HG03139 (cell line): ENCODE data around the gene PAPPA.

Source experiments
- ATAC-seq: cut with Tn5 transposase; IDR thresholded peaks from one replicate; pipeline ENCODE4 v1.9.1; 2021; ENCODE audit not compliant: unreplicated experiment

PAPPA gene

DNA sequence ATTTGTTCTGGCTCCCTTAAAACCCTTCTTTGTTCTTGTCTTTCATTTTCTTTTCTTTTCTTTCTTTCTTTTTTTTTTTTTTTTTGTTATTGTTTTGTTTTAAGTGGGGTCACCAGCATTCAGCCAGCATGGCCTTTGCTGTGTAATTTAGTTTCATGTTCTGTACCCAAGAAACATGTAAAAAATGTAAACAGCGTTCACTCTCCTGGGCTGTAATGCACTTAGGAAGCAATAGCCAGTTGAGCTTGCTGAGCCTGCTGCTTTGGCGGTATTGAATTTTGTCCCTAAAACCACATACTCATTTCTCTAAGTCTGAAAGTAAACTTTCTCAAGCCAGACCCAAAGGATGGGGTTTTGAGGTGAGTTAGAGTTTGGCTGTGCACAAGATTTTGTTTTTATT is 158.6 kb downstream of the PAPPA start:
- ATAC-seq, result no peak

- no peak for ATAC-seq
Measured at GRCh38 chr9:116313638-116314037, 160.0 kb downstream of the PAPPA start.

GRCh38 chr9:116316246-116316645 is 162.7 kb downstream of the PAPPA start:
- ATAC-seq, result no peak

DNA sequence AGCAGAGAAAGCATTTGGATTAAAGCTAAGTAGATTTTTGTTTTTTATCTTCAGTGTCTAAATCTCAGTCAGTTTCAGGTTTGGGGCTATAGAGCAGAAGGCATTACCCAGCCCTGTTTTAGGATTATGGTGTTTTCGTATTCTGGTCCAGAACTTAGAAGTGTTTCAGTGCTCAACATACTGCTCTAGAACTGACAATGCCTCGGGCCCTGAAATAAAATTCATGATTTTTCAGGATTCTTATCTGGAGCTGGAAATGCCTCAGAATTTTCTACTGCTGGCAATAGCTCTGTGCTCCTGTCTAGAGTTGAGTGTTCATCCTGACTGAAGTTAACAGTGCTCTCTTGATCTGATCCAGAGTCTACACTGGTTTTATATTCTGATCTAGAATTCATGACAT is 163.9 kb downstream of the PAPPA start:
- ATAC-seq, result no peak

DNA sequence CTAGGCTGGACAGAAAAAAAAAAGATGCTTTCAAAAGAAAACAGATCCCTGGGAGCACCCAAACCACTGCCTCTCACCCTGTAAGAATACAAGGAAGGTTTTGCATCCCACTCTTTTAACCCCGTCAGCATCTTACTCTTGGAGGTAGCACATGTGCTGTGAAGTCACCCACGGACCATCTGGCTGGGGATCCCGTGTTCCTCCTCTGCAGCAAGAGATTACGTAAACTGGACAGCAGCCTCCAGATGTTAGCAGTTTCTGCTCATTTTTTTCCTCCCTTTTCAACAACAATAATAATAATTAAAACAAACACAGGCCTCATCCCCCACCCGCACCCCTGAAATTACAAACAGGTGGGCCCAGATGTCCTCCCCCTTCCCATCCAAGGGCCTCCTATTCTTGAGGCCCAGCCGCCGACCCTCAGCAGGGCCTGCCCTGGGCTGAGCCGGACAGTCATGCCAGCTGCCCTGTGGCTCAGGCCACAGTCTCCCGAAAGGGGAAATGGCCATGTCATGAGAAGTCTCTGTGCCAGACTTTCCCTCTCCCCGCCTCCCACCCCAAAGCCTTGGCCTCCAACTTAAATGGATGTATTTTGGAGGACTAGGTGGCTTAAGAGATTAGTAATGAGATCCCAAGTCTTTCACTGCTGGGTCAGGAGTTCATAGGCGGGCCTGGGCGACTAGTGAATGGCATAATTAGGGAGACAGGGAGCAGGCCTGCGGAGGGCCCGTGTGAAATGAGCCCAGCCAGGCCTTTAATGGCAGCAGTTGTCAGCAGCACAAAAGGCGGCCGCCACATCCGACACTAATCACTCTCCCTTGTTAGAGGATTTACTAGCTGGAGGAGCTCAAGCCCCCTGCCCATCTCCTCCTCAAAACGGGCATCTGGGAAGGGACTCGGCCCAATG is 165.1 kb downstream of the PAPPA start:
- ATAC-seq, result no peak

DNA sequence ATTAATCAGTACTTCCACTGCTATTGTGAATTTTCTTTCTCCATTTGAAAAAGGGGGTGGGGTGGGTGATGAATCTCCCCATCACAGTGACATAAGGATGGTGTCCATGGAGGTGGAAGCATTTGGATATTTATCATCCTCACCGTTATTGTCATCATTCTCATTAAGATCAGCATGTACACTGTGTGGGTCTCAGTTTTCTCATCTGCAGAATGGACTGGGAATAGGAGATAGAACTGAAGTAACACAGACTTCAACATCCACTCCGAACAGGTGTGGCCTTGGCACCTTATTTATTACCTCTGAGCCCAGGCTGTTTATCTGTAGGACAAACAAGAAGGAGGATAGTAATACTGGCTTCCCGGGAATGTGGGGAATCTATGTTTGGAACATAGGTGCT is 165.9 kb downstream of the PAPPA start:
- no peak for ATAC-seq

DNA sequence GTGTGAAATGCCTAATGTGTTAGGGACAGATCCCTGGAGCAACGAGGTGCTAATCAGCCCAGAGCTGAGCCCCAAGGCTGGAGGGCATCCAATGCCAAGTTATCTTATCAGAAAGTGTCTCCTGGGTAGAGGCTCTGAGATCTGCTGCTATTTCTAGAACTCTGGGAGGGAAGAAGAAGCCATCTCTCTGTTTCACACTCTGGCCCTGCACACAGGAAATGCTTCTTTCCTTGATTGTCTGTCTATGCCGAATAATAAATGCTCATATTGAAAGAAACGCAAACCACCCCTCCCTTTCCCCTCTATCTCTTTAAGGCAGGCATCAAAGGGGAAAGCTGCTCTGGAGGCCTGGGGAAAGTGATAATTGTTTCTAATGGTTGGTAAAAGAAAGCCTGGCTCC is 166.7 kb downstream of the PAPPA start:
- no peak for ATAC-seq

GRCh38 chr9:116322521-116322920 is 168.9 kb downstream of the PAPPA start:
- ATAC-seq, result no peak

GRCh38 chr9:116323012-116323411 is 169.4 kb downstream of the PAPPA start:
- no peak for ATAC-seq

- ATAC-seq, result no peak
Measured at GRCh38 chr9:116323571-116323970, 170.0 kb downstream of the PAPPA start.

- ATAC-seq, result no peak
Measured at GRCh38 chr9:116325924-116326323, 172.3 kb downstream of the PAPPA start.

- ATAC-seq, result no peak
Measured at GRCh38 chr9:116327701-116328405, 174.3 kb downstream of the PAPPA start.

GRCh38 chr9:116329470-116329869 is 175.9 kb downstream of the PAPPA start:
- no peak for ATAC-seq

DNA sequence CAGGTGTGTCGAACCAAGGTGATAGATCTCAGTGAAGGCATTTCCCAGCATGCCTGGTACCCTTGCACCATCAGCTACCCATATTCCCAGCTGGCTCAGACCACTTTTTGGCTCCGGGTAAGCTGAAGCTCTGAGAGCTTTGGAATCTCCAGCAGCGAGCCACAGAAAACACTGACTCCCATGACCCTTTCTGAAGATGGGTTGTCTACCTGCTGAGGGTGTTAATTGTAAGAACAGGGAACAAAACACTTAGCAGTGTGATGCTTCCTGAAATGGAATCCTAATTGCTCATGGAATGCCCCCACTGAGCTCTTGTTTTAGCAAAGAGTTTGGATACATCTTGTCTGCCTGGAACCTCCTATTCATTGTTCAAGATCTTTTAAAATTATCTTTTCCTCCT is 177.7 kb downstream of the PAPPA start:
- no peak for ATAC-seq

DNA sequence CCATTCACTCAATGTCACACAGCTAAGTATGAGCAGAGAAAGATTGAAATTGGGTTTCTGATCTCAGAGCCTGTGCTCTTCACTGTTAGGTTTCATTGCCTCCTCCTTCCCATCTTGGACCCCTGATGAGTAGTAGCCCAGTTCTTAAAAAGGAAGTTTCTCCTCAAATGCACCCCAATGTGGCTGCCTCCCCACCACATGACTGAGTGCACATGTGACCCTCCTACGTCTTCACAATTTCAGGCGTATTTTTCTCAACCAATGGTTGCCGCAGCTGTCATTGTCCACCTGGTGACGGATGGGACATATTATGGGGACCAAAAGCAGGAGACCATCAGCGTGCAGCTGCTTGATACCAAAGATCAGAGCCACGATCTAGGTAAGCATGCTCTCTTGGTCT is 178.5 kb downstream of the PAPPA start:
- ATAC-seq, result no peak

- no peak for ATAC-seq
Measured at GRCh38 chr9:116333254-116333653, 179.7 kb downstream of the PAPPA start.

DNA sequence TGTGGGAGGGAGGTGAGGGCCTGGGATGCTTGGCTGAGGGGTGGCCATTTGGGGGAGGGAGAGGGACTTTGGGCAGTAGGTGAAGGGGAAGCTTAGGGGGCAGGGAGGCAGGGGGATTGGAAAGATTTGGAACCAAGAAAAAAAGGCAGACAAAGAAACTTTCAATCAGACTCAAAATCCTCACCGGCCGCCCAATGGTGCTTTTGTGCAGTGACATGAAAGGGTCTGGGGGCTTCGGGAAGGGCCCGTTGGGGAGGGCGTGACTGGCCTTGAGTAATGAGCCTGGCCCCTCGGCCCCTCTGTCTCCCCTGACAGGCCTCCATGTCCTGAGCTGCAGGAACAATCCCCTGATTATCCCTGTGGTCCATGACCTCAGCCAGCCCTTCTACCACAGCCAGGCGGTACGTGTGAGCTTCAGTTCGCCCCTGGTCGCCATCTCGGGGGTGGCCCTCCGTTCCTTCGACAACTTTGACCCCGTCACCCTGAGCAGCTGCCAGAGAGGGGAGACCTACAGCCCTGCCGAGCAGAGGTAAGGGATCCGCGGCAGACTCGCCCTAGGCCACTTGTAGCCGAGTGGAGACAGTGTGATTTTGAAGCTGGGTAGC is 181.1 kb downstream of the PAPPA start:
- ATAC-seq, result no peak

DNA sequence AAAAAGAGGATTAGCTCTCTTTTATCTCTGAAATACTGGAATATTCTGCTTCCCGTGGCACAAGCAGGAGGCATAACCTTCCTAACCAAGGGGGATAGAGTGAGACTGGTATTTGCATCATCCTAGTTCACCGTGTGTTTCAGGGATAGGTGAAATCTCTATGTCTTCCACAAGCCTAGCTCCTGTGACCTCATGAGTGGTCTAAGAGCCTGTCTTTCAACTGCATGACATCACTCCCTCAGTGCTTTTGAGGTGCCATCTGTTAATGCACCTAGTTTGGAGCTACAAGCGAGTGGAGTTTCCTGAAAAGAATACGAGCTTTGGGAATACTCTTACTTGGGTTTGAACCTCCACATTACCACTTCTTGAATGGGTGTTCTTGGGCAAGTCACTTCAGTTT is 181.8 kb downstream of the PAPPA start:
- ATAC-seq, result no peak

DNA sequence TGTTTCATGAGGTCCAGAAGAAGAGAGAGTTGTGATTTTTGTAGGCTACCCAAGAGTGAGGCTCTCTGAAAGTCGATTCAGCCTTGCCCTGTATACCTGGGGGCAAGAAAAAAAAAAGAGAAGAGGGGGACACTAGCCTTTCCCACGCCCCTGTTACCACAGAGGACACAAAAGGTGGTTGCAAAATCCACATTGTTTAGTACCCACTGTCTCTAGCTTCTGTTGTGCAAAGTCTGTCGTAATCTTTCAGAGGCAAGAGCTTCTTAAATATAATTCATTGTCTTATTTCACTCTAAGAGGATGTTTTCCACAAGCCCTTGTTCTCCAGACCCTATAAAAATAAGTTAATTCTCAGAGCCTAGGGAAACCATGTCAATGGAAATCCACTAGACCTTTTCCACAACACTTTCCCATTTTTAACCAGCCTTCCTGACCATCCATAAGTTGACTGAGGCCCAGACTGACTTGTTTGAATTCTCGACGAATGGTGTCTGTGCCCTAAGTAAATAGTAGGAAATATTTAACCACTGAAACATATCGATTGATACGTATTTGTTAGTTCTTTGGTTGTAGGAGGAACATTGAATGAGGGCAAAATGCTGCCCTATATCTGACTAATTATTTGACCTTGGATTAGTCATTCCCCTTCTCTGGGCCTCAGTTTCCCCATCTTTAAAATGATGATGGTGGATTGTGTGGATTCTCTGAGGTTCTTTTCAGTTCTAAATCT is 182.7 kb downstream of the PAPPA start:
- ATAC-seq, result no peak

DNA sequence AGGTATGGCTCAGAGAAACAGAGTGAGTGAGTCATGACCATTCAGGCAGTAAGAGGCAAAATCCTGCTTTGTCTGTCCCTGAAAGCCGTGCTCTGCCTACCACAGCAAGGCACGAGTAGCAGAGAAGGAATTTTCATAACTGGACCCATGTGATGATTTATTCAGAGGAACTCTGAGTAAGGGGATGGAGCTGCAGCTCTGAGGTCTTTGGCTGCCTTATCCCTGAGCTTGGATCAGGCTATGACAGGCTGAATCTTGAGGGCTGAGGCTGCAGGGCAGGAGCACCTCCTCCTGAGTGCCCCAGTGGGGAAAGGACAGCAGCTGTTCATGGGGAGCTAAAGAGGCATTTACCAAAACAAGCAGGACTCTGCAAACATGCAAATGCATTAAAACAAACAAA is 183.4 kb downstream of the PAPPA start:
- ATAC-seq, result no peak

DNA sequence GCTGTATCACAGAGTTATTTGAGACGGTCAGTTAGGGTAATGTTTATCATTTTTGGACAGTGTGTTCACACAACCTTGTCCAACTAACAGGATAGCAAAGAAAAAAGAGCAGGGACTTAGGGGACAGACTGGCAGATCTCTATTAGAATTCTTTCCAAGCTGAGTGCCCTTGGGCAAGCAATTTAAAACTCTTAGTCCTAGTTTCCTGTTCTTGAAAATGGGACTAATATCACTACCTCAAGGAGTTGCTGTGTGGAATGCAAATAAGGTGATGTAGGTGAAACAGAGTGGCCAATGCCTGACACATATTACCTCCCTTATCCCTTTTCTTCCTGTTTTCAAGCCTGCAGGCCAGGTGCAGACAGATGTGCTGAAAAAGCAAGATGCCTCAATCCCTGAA is 186.7 kb downstream of the PAPPA start:
- ATAC-seq, result no peak
